GM18498 (cell line): Measurements from ENCODE around the gene GLYATL1.
A peak's percentile ranks its signal among the peaks of the same experiment; 100 is the strongest.

Experiments
- ATAC-seq: cut with Tn5 transposase; IDR thresholded peaks from one replicate; pipeline ENCODE4 v1.9.1; 2021; ENCODE audit warnings: mild to moderate bottlenecking, moderate library complexity; ENCODE audit not compliant: unreplicated experiment

GLYATL1 gene

GRCh38 chr11:58939277-58939676 lies at the start of gene GLYATL1:
TSS of gene GLYATL1 (plus strand) at chr11:58939488. CDS start at chr11:58947088, 7,600 bp downstream.
- no peak for ATAC-seq

GRCh38 chr11:58893899-58894298 lies 45.4 kb upstream of the GLYATL1 start:
- ATAC-seq: no peak

GRCh38 chr11:58898106-58898505 lies 41.2 kb upstream of the GLYATL1 start:
- no peak for ATAC-seq

- ATAC-seq: peak; percentile 69
These were observed 38.5 kb upstream of the GLYATL1 start for GRCh38 chr11:58900479-58901420.

- no peak for ATAC-seq
These were observed 36.4 kb upstream of the GLYATL1 start for GRCh38 chr11:58902881-58903280.

GRCh38 chr11:58905011-58905720 lies 34.1 kb upstream of the GLYATL1 start:
- no peak for ATAC-seq

- ATAC-seq: no peak
These were observed 33.4 kb upstream of the GLYATL1 start for GRCh38 chr11:58905721-58906547.

GRCh38 chr11:58907780-58908179 lies 31.5 kb upstream of the GLYATL1 start:
- ATAC-seq: no peak

GRCh38 chr11:58912124-58912523 lies 27.2 kb upstream of the GLYATL1 start:
- ATAC-seq: no peak

GRCh38 chr11:58913685-58914084 lies 25.6 kb upstream of the GLYATL1 start:
- ATAC-seq: no peak

- no peak for ATAC-seq
These were observed 24.3 kb upstream of the GLYATL1 start for GRCh38 chr11:58914821-58915543.

GRCh38 chr11:58916637-58917036 lies 22.7 kb upstream of the GLYATL1 start:
- ATAC-seq: no peak

- ATAC-seq: no peak
These were observed 22.0 kb upstream of the GLYATL1 start for GRCh38 chr11:58917159-58917783.

- no peak for ATAC-seq
These were observed 19.7 kb upstream of the GLYATL1 start for GRCh38 chr11:58919561-58919960.

GRCh38 chr11:58919980-58920379 lies 19.3 kb upstream of the GLYATL1 start:
- ATAC-seq: no peak

- no peak for ATAC-seq
These were observed 17.4 kb upstream of the GLYATL1 start for GRCh38 chr11:58921778-58922390.

- ATAC-seq: no peak
These were observed 16.8 kb upstream of the GLYATL1 start for GRCh38 chr11:58922479-58922878.

- peak; percentile 89 for ATAC-seq
These were observed 15.9 kb upstream of the GLYATL1 start for GRCh38 chr11:58923300-58923788.

- ATAC-seq: no peak
These were observed 15.1 kb upstream of the GLYATL1 start for GRCh38 chr11:58924230-58924629.
